HG03175 (cell line): ENCODE data around the gene IFFO2.

Source experiments
- ATAC-seq: cut with Tn5 transposase; IDR thresholded peaks from one replicate; pipeline ENCODE4 v1.9.1; 2021; ENCODE audit warnings: mild to moderate bottlenecking, moderate library complexity; ENCODE audit not compliant: unreplicated experiment

The IFFO2 gene

DNA sequence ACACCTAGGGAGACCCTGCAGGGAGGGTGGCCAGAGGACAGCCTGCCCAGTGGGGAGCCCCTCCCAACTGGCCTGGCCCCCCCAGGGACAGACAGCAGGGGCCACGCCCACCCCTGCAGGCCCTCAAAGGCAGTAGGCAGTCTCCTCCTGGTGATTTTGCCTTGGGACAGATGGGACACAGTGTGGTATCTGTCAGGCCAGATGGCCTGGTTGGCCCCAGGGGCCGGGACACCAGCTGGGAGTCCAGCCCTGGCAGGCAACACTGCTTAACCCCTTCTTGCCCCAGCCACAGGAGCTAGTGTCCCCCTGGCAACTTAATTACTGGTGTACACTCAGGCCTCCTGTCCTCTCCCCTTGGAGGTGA lies 17.8 kb downstream of the IFFO2 start:
- ATAC-seq: no peak

DNA sequence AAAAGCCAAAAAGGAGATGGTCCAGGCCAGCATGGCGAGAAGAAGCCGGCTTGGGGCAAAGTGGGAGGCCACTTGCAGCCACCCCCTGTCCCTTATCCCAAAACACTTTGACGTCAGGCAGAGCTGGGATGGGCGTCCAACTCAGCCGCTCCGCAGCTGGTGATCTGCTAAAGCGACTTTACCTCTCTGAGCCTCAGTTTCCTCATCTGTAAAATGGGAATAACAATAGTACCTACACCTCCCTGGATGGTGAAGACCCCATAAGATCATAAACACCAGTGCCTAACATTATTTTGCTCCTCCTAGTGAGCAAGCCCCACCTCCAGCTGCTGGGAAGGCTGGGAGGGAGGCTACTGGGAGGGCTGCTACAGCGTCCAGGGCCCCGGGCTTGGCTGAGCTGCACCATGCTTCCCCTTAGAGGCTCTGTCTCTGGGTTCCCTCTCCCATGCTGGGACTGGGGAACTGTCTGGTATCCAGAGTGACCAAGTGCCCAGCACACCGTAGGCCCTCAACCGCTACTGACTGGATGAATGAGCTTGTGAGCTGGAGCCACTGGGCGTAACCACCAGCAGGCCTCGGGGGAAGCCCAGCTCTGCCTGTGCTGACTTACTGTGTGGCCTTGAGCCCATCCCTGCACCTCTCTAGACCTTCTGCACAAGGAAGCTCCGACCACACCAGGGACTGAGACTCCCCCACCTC lies 18.3 kb downstream of the IFFO2 start:
- ATAC-seq: no peak

DNA sequence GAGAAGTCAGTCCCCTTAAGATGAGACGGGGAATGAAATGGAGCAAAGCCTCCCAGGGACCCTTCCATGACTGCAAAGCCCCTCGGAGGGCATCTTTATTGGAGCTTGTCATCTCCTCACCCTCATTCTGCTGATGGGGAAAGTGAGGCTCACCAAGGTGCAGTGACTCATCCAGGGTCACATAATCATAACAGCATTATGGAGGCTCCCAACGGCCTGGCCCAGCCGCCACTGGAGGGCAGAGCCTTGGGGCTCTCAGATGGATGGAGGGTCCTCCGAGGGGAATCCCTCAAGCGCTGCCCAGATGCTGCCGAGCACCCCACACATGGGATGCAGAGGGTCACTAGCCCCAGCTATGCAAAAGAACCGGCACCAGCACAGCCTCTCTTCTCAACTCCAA lies 18.9 kb downstream of the IFFO2 start:
- ATAC-seq: no peak

DNA sequence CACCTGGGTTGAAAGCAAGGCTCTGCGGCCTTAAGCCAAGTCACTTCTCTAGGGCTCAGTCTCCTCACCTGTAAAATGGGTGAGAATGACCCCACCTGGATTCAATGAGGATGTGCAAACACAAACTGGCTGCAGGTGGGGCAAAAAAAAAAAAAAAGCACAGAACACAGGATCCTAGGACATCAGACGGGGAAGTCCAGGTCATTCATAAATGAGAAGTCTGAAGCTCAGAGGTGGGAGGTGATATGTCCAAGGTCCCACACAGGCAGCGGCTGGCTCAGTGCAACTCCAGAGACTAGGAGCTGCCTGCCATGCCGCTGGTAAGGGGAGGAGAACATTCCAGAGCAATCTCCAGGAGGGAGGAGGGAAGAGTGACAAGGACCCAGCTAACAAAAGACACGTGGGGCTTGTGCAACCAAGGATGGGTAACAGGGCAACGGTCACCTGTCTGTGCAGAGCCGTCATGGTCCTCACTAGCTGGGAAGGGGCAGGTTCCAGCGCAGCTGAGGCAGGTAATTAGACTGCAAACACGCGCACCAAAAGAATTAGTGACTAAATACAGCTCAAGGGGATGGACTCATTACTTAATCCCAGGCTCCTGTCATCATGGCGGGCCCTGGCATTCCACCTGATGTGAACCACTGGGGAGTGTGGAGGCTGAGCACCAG lies 19.5 kb downstream of the IFFO2 start:
- ATAC-seq: no peak

DNA sequence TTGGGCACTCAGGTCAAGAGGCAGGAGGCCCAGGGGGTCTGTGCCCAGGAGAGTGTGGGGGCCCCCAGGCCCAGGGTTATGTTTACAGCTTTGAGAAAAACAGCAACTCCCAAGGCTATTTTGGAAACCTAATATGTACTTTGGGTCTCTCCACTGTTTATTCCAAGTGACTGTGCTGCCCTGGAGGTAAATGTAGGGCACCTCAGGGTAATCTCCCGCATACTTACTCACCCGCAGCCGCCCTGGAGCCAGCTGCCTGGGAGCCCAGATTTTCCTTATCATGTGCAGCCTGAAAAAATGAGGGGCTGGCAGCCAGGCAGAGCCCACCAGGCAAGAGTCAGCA lies 20.0 kb downstream of the IFFO2 start:
- ATAC-seq: no peak

DNA sequence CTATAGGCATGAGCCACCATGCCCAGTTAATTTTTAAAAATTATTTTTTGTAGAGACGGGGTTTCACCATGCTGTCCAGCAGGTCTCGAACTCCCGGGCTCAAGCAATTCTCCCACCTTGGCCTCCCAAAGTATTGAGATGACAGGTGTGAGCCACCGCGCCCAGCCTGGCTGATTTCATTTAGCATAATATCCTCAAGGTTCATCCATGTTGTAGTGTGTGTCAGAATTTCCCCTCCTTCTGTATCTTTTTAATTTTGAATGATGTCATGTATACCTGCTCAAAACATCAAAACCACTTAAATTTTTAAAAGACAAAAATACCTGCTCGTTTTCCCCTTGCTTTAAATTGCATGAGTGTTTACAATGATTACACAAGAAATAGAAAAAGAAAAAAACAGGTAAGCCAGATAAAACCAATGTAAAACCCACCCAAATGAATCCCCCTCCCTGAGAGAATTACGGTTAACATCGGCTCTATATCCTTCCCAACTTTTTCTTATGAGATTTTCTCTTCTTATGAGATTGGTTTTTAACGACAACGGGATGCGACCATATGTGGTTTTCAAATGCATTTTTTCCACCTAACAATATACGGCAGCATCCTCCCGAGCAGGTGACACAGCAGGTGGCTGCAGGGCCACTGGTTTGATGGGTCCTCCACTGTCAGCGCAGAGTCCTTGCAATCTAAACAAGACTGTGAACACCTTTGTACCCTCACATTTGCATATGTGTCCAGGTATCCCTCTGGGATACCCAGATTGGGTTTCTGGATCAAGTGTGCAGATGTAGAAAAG lies 22.1 kb downstream of the IFFO2 start:
- ATAC-seq: no peak

DNA sequence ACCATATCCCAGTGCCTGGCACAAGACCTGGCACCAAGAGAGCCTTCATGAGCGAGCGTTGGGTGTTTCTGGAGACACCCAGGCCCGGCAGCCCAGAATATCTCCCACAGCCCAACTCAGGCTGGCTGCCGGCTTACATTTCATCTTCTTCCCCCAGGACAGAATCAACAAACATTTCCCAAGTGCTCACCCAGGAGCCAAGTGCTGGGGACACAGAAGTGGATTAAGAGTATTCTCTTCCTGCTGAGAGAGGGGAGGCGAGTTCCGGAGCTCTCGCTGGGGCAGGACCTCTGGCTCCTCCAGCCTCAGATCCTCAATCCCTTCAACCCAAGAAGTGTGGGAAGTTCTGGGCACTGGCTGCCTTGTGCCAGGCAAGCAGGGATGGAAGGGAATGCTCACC lies 23.6 kb downstream of the IFFO2 start:
- no peak for ATAC-seq

DNA sequence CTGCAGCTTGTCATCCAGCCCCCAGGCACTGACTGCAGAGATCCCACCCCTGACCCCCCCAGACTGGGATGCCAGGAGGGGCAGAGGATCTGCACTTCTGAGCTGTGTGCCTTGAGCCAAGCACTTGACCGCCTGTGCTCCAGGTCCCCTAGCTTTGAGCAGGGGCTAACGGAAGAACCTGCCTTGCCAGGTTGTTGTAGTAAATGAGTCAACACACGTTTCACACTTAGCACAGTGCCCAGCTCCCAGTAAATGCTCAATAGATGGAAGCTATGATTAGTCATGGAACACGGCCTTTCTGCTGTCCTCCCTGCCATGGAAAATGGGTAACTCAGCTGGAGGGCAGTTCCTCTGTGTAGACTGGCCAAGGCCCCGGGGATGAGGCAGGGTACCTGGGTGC lies 24.1 kb downstream of the IFFO2 start:
- no peak for ATAC-seq

DNA sequence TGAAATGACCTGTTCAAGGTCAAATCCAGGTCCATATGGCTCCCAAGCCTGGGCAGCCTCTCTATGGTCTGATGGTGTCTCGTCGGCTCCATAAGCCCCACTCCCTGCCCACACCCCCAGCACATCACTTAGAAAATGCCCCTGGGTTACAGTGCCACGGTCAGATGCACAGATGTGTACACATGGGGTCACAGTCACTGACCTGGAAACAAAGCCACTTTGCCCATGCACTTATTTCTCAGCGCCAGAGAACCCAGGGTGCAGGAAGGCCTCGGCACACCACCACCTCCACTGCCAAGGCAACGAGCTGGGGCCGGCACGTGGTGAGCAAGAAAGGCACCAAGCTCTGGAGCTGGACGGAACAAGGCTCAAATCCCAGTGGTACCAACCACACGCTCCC lies 24.7 kb downstream of the IFFO2 start:
- no peak for ATAC-seq

DNA sequence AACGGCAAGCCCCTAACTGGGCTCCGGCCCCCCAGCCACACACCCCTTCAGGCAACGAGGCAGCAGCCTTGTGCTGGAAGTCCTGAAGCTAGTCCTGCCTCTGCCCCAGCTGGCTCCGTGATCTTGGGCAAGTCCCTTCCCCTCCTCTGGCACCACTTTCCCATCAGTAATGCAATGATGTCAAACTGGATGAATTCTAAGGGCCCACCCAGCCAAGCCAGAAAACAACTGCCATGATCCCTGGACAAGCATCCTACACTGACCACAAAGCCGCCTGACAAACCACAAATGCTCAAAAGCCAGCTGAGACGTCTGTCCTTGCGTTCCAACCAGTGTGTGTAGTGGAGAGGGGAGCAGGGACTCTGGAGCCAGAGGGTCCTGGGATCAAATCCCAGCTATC lies 26.8 kb downstream of the IFFO2 start:
- ATAC-seq: no peak

DNA sequence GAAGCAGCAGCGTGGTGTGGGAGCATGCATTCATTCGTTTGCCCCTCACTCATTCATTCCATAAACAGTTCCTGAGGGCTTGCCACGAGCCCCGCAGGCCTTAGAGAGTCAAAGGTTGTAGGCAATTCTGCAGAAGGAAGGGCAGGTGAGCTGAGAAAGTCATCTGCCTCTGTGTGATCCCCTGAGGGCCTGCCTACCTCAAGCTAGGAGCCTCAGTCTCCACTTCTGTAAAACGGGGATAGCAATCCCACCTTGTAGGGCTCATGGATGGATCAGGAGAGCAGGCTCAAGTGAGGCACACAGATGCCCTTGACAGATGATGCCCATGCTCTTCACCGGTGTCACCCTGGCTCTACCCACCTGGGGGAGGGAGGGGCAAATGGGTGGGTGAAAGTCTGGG lies 27.5 kb downstream of the IFFO2 start:
- ATAC-seq: no peak

DNA sequence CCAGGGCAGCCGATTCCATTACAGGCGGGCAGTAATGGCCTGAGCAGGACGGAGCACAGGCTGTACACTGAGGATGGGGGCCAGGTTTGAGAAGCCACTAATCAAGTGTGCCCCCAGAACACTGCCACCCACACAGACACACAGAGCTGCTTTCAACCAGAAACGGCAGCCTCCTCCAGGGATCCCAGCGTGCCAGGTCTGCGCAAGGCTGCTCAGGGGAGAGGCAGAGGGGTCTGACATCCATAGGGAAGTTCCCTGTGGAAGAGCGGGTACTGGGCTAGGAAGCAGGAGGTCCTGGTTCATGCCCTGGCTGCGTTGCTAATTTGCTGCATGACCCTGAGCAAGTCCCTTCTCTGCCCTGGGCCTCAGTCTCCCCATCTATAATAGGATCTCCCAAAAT lies 28.1 kb downstream of the IFFO2 start:
- no peak for ATAC-seq

DNA sequence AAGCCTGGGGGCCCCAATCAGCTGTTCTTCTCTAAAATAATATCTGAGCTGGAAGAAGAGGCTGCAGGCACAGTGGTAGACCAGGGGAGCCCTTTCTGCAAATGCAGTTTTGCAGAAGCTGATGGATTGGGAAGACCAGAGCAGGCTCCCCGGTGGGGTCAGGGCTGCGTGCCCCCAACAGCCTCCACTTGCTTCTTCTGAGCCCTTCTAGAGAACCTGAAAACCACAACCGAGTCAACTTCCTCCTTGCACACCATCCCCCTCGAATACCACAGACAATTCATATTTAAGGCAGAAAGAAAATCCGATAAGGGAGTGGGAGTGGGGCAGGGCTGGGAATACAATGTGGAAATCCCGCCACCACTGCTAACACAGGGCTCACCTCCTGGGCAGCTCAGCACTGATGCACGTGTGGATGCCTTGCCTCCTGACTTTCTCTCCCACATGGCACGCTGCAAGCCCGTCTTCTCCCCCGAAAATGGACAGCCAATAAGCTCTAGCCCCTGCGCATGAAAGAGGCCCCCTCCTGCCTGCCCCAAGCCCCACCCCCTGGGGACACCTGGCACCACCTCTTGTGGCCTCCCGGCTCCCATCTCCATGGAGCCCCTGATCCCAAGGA lies 28.7 kb downstream of the IFFO2 start:
- ATAC-seq: peak; percentile 38

DNA sequence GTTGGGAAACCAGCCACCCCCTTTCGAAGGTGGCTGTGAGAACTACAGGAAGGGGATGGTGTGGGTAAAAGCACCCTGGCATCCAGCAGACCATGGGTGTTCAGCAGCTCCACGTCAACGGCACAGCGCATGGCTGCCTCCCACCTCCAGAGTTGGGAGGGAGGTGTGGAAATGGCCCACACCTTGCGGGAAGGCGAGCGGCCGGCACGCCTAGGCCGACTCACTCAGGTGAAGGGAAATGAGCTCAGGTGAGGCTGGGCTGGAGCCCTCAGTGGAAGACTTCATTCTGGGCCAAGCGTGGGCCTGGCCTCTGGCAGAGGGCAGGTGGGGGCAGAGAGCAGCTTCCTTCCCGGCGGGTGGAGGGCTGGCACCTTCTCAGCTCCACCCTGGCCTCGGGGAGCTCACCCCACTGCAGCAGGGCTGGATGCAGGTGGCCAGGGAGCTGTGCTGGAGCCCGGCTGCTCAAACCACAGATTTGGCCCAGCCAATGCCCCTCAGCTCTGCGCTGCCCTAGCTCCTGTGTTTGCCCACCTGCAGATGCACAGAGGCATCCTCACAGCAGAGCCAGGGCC lies 29.3 kb downstream of the IFFO2 start:
- ATAC-seq: peak; percentile 22

DNA sequence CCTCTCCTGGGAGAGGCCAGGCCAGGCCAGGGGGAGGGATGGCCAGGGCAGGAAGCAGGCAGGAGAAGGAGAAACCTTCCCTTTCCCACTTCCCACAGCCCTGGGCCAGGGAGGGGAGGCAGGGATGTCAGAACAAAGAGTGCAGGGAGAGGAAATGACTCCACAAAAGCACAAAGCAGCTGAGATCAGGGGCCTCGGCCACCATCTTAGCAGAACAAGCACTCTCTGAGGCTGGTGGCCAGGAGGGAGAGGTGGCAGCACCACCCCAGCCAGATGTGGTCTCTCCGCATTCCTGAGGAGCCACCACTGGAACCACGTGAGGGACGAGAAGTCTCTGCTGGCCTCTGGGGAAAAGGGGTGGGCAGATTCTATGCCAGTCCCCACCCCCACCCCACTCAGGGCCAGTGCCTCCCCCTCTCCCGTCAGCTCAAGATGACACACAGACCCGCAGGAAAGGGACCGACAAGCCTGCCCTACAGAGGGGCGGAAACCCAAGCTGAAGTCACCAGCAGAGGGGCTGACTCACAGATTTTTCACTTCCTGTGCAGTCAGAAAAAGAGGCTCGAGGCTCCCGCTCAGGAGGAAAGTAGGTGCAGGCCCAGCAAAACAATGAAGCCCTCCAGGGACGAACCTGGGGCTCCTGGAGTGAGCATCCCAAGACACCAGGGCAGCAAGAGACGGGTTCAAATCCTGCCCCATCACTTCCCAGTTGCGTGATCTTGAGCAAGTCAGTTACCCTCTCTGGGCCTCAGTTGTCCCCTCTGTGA lies 30.0 kb downstream of the IFFO2 start:
- ATAC-seq: peak; percentile 77

DNA sequence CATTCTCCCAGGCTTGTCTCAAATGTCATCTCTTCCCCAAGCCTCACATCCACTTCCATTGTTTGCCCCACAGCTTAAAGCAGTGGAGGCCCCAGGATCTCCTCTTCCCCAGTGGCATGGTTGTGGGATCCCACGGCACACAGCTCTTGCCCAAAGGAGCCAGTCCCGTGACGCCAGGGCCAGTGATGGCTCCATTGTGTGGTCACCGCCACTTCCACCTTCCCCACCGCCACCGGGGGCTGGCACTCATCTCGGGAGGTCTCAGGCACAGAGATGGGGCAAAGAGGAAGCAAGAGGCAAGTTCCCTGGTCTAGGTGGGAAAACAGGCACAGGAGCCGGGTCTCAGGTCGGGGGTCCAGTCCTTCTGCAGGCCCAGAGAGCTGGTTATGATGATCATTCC lies 31.2 kb downstream of the IFFO2 start:
- ATAC-seq: no peak

DNA sequence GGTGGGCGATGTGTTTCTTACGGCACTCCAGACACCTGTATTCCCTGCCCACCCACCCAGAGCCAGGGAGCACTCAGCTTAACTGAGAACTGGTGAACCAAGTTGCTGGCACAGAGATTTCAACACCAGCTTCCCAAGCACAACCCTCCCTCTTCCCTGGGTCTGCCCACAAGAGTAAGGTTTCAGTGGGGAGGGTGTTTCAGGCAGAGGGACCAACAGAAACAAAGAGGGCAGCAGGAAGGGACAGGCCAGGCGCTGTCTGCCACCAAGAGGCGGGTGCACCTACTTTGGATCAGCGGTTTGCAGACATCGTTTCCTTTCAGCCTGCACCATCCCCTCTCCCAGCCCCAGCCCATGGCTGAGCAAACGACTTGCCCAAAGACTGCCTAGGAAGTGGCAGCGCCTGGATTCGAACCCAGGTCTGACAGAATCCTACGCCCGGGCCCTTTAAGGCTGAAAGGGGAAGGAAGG lies 32.2 kb downstream of the IFFO2 start:
- ATAC-seq: no peak

DNA sequence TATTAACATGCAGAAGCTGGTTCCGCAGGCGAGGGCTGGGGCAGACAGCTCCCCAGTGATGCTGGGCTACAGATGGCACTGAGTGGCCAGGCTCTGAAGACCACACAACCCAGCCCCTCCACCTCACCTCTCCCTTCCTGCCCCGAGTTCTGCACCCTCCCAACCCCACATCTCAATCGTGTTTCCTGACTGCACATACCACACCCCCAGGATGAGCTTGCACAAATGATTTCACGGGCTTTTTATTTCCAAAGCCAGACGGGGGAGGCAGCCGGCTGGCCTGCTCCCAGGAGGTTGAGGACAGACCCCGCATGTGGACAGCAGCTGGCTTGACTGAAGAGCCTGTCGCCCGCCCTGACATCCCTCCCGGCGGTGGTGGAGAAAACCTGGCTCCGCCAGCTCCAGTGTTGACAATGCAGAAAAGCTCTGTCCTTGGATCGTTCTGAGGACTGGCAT lies 32.7 kb downstream of the IFFO2 start:
- ATAC-seq: no peak

DNA sequence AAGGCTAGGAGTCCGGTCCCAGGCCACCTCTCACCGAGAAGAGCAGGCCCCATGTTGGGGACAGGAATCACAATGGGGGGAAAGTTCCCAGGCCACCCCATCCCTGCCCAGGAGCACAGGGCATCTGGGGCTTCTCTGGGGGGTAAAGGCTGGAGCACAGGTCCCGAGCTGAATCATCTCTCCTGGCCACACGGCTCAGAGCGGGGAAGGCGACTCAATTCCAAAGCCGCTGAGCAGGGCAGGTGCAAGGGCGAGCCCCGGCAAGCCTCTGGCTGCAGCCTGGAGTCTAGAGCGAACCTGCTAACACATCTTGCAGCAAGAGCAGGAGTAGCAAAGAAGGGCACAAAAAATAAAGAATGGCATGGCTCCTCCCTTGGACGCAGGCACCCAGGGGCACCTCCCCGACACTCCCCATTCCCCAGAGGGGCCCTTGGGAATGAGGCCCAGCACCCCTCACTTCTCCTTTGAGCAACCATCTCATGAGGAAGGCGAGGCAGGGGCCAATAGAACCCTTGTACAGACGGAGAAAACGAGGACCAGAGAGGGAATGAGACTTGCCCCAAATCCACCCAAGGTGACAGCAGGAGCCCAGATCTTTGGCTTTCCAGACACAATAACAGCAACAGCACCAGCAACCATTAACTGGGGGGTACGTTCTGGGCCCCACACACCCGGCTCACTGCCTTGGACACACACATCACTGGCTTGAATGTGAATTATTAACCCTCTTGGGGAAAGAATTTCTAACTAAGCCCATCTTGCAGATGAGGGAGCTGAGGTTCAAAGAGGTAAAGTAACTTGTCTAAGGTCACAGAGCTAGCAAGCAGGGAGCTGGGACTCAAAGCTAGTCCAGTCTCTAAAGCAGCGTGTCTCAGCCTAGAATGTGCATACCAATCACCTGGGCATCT lies 33.4 kb downstream of the IFFO2 start:
- no peak for ATAC-seq
